Ascending aorta (tissue), 2 donors: Measurements from ENCODE around the gene SPATA2. TPM values are rescaled to one million over a fixed set of nuclear protein-coding genes. Genes with fewer than 3 reads are reported as not detected.
"Not testable (repeated sequence)": the region's sequence is repeated elsewhere in the genome, so short reads cannot be mapped to it uniquely, and the experiment has no call there.

ENCODE experiments used
- DNase-seq, 2 donors: peaks; one replicate each; pipeline ENCODE4 v3.0.0-alpha.2; 2019; ENCODE audit warnings: low spot score in 2 of 2
- H3K27ac ChIP-seq, 2 donors: fragments of 200-600 bp; sonication (generic); one replicate each; pipeline ENCODE4 v1.5.1; 2016 to 2017; ENCODE audit warnings: mild to moderate bottlenecking in 1 of 2
- H3K27me3 ChIP-seq: fragments of 200-600 bp; sonication (generic); one replicate; pipeline ENCODE4 v1.5.1; 2017
- H3K36me3 ChIP-seq, 2 donors: fragments of 200-600 bp; sonication (generic); one replicate each; pipeline ENCODE4 v1.5.1; 2016
- H3K4me1 ChIP-seq, 2 donors: fragments of 200-600 bp; sonication (generic); one replicate each; pipeline ENCODE4 v1.5.1; 2016 to 2017; ENCODE audit warnings: mild to moderate bottlenecking in 1 of 2
- H3K4me3 ChIP-seq, 2 donors: fragments of 200-600 bp; sonication (generic); one replicate each; pipeline ENCODE4 v1.5.1; 2016 to 2017; ENCODE audit warnings: mild to moderate bottlenecking in 1 of 2
- H3K9me3 ChIP-seq, 2 donors: fragments of 200-600 bp; sonication (generic); one replicate each; pipeline ENCODE4 v1.5.1; 2016
- CTCF ChIP-seq, 3 experiments: fragments of 200-600 bp in 2 of 3; fragments of 450-650 bp in 1 of 3; sonication (generic) in 2 of 3; IDR thresholded peaks; one replicate each; pipeline ENCODE4 v1.5.1; 2016 to 2019; ENCODE audit warnings: antibody characterized with exemption in 3 of 3, mild to moderate bottlenecking in 1 of 3, moderate library complexity in 1 of 3
- intact Hi-C: fragments of 100-400 bp; cut with DNase I; formaldehyde crosslinking; loops from one replicate; pipeline ENCODE4 v1.15.1; 2023
- total RNA-seq: library from RNA; depleted of rRNA; stranded (reverse); fragments of >200 nt; gene quantifications from one replicate; pipeline ENCODE4 v1.1.0, GENCODE V29; 2016

Gene SPATA2
- total RNA-seq, 1 donor from 2014 or later: 7.6 TPM

- peak in 1 of 2 donors; percentile 63 for DNase-seq
- H3K36me3 ChIP-seq: peaks cover 43 to 60% of the 10 kb centered on the region in 2 donors
Observed at GRCh38 chr20:49905415-49906091, 9.8 kb downstream of the SPATA2 start.

GRCh38 chr20:49904440-49905214 lies 10.7 kb downstream of the SPATA2 start:
- H3K27me3 ChIP-seq: no peaks in the 10 kb centered on the region
- no peaks in the 10 kb centered on the region for H3K4me1 ChIP-seq
- TF ChIP-seq CTCF (IDR thresholded peaks at IDR 0.05): no peak
- peaks cover 43 to 60% of the 10 kb centered on the region in 2 donors for H3K36me3 ChIP-seq
- no peak overlapping the region for H3K4me3 ChIP-seq
- H3K9me3 ChIP-seq: no peaks in the 10 kb centered on the region
- no peak overlapping the region for H3K27ac ChIP-seq
- no peak for DNase-seq
- intact Hi-C loops: no loop called here

More at GRCh38 chr20:49905415-49906091, 9.8 kb downstream of the SPATA2 start:
- no peaks in the 10 kb centered on the region for H3K4me1 ChIP-seq
- TF ChIP-seq CTCF (IDR thresholded peaks at IDR 0.05): no peak
- no peaks in the 10 kb centered on the region for H3K9me3 ChIP-seq
- no peak overlapping the region for H3K27ac ChIP-seq
- no peaks in the 10 kb centered on the region for H3K27me3 ChIP-seq
- no peak overlapping the region for H3K4me3 ChIP-seq
- intact Hi-C loops: no loop called here

GRCh38 chr20:49901588-49901987 lies 13.7 kb downstream of the SPATA2 start:
- H3K27ac ChIP-seq: no peak overlapping the region
- no peak for TF ChIP-seq CTCF (IDR thresholded peaks at IDR 0.05)

GRCh38 chr20:49899541-49900383 lies 15.6 kb downstream of the SPATA2 start:
- DNase-seq: no peak
- H3K27me3 ChIP-seq: no peaks in the 10 kb centered on the region
- TF ChIP-seq CTCF (IDR thresholded peaks at IDR 0.05): no peak
- no peaks in the 10 kb centered on the region for H3K9me3 ChIP-seq
- H3K27ac ChIP-seq: no peak overlapping the region
- no peaks in the 10 kb centered on the region for H3K4me1 ChIP-seq
- peaks cover 9 to 15% of the 10 kb centered on the region in 2 donors for H3K36me3 ChIP-seq
- no peak overlapping the region for H3K4me3 ChIP-seq
- intact Hi-C loops: no loop called here

More at GRCh38 chr20:49901588-49901987, 13.7 kb downstream of the SPATA2 start:
- no peaks in the 10 kb centered on the region for H3K27me3 ChIP-seq
- intact Hi-C loops: no loop called here
- no peak for DNase-seq
- no peaks in the 10 kb centered on the region for H3K4me1 ChIP-seq
- H3K4me3 ChIP-seq: no peak overlapping the region
- no peaks in the 10 kb centered on the region for H3K9me3 ChIP-seq
- peaks cover 28 to 34% of the 10 kb centered on the region in 2 donors for H3K36me3 ChIP-seq

- no peak overlapping the region for H3K27ac ChIP-seq
- intact Hi-C loops: no loop called here
- H3K36me3 ChIP-seq: no peaks in the 10 kb centered on the region
- DNase-seq: no peak
- H3K4me1 ChIP-seq: peaks cover 9% of the 10 kb centered on the region in 2 donors
- TF ChIP-seq CTCF (IDR thresholded peaks at IDR 0.05): no peak
- no peak overlapping the region for H3K4me3 ChIP-seq
- H3K27me3 ChIP-seq: no peaks in the 10 kb centered on the region
- H3K9me3 ChIP-seq: no peaks in the 10 kb centered on the region
Observed at GRCh38 chr20:49896204-49896603, 19.1 kb downstream of the SPATA2 start.

- H3K4me1 ChIP-seq, DNase-seq, H3K36me3 ChIP-seq, intact Hi-C loops, H3K27ac ChIP-seq, H3K4me3 ChIP-seq, H3K27me3 ChIP-seq, H3K9me3 ChIP-seq: not testable (repeated sequence)
Observed at GRCh38 chr20:49895474-49896093, 19.7 kb downstream of the SPATA2 start.
